A673 (cell line): Measurements from ENCODE around the gene KRTAP19-8. TPM values are rescaled to one million over a fixed set of nuclear protein-coding genes. Genes with fewer than 3 reads are reported as not detected.

Experiments
- BruUV-seq: library from RNA; stranded (reverse); fragments of 400-500 nt; replicated peaks from 2 replicates; lab custom pipeline; 2021; lab: Mats Ljungman, UMichigan
- CTCF ChIA-PET: fragments of 300-600 bp; sonication (Branson Sonifier 250); formaldehyde crosslinking; loops from one replicate; lab custom pipeline; 2022; ENCODE audit warnings: antibody characterized with exemption; lab: Charles Lee
- POLR2A ChIA-PET: fragments of 300-600 bp; sonication (Branson Sonifier 250); formaldehyde crosslinking; loops from one replicate; lab custom pipeline; 2022; ENCODE audit warnings: antibody characterized with exemption; ENCODE audit not compliant: low non-redundant PET; lab: Charles Lee
- DNase-seq: peaks from one replicate; pipeline ENCODE4 v3.0.0-alpha.2; 2015; ENCODE audit warnings: low spot score
- H3K27ac ChIP-seq: fragments of 200-600 bp; sonication (generic); 2 replicates; pipeline ENCODE4 v1.5.1; 2016; ENCODE audit warnings: mixed run types, low read depth, mild to moderate bottlenecking, mixed read lengths, antibody characterized with exemption, low read length; ENCODE audit not compliant: poor library complexity, severe bottlenecking
- H3K27me3 ChIP-seq: fragments of 200-600 bp; sonication (generic); replicated peaks from 2 replicates; pipeline ENCODE4 v1.6.1; 2017; ENCODE audit warnings: mixed run types, low read depth, mild to moderate bottlenecking, mixed read lengths, antibody characterized with exemption, low read length; ENCODE audit not compliant: insufficient read depth, poor library complexity
- H3K36me3 ChIP-seq: fragments of 200-600 bp; sonication (generic); 2 replicates; pipeline ENCODE4 v1.6.1; 2016; ENCODE audit warnings: mixed run types, mild to moderate bottlenecking, mixed read lengths, antibody characterized with exemption, low read length; ENCODE audit not compliant: insufficient read depth, poor library complexity, severe bottlenecking
- H3K4me1 ChIP-seq: fragments of 200-600 bp; sonication (generic); 2 replicates; pipeline ENCODE4 v1.6.1; 2017; ENCODE audit warnings: mixed run types, mild to moderate bottlenecking, mixed read lengths, antibody characterized with exemption, low read length; ENCODE audit not compliant: insufficient read depth, poor library complexity, severe bottlenecking
- H3K4me3 ChIP-seq: fragments of 200-600 bp; sonication (generic); 2 replicates; pipeline ENCODE4 v1.5.1; 2016; ENCODE audit warnings: low read depth, mixed run types, mild to moderate bottlenecking, mixed read lengths, low read length; ENCODE audit not compliant: poor library complexity, severe bottlenecking
- H3K9me3 ChIP-seq: fragments of 200-600 bp; sonication (generic); 2 replicates; pipeline ENCODE4 v1.6.1; 2016; ENCODE audit warnings: mixed run types, low read depth, mild to moderate bottlenecking, mixed read lengths, antibody characterized with exemption, low read length; ENCODE audit not compliant: poor library complexity, severe bottlenecking
- CTCF ChIP-seq: fragments of 300-800, 200-600 bp; sonication (generic); conservative IDR thresholded peaks from 2 replicates; pipeline ENCODE4 v1.5.1; 2017; ENCODE audit warnings: low read depth, mild to moderate bottlenecking, antibody characterized with exemption, low read length, moderate library complexity, mixed read lengths
- EZH2 ChIP-seq: fragments of 200-600 bp; sonication (generic); IDR thresholded peaks from 2 replicates; pipeline ENCODE4 v1.6.1; 2017; ENCODE audit warnings: borderline replicate concordance, low read depth, mild to moderate bottlenecking, mixed read lengths, antibody characterized with exemption, low read length; ENCODE audit not compliant: poor library complexity, severe bottlenecking
- intact Hi-C: fragments of 100-400 bp; cut with micrococcal nuclease; formaldehyde crosslinking; loops from one replicate; pipeline ENCODE4 v1.10.0; 2022; ENCODE audit not compliant: unreplicated experiment
- total RNA-seq: library from RNA; stranded (reverse); gene quantifications from 2 replicates; pipeline ENCODE4 v1.2.3, GENCODE V29; 2021

The KRTAP19-8 gene
- total RNA-seq, 1 experiment from 2014 or later = not detected

GRCh38 chr21:31045841-31046240 is 7.6 kb upstream of the KRTAP19-8 start:
- intact Hi-C loops = no loop called here
- no TSS peak for BruUV-seq
- no peak for DNase-seq

GRCh38 chr21:31043471-31043870 is 5.2 kb upstream of the KRTAP19-8 start:
- no peak for DNase-seq

More at GRCh38 chr21:31045841-31046240, 7.6 kb upstream of the KRTAP19-8 start:
- H3K4me1 ChIP-seq = no peaks in the 10 kb centered on the region
- H3K27ac ChIP-seq = no peak overlapping the region
- POLR2A ChIA-PET = no interaction called here
- no peaks in the 10 kb centered on the region for H3K27me3 ChIP-seq
- TF ChIP-seq EZH2 = no peak
- no peak for TF ChIP-seq CTCF
- no peaks in the 10 kb centered on the region for H3K36me3 ChIP-seq
- H3K9me3 ChIP-seq = no peaks in the 10 kb centered on the region
- CTCF ChIA-PET = no interaction called here
- no peak overlapping the region for H3K4me3 ChIP-seq

GRCh38 chr21:31042080-31042464 is 3.8 kb upstream of the KRTAP19-8 start:
- CTCF ChIA-PET = no interaction called here
- H3K4me3 ChIP-seq = no peak overlapping the region
- TF ChIP-seq CTCF = no peak
- intact Hi-C loops = no loop called here
- no peaks in the 10 kb centered on the region for H3K36me3 ChIP-seq
- H3K27ac ChIP-seq = no peak overlapping the region
- H3K4me1 ChIP-seq = no peaks in the 10 kb centered on the region
- H3K9me3 ChIP-seq = no peaks in the 10 kb centered on the region
- no peak for DNase-seq
- no peaks in the 10 kb centered on the region for H3K27me3 ChIP-seq
- BruUV-seq = no TSS peak
- POLR2A ChIA-PET = no interaction called here

More at GRCh38 chr21:31043471-31043870, 5.2 kb upstream of the KRTAP19-8 start:
- no peaks in the 10 kb centered on the region for H3K36me3 ChIP-seq
- no peaks in the 10 kb centered on the region for H3K27me3 ChIP-seq
- H3K4me1 ChIP-seq = no peaks in the 10 kb centered on the region
- TF ChIP-seq CTCF = no peak
- TF ChIP-seq EZH2 = no peak
- intact Hi-C loops = no loop called here
- ChIA-PET CTCF (interaction anchor here (0.6 kb wide), 1 partner anchor 36 kb away, joined by 3 read pairs; no protein-coding TSS in a partner anchor), POLR2A (no interaction called here)
- no peak overlapping the region for H3K4me3 ChIP-seq
- BruUV-seq = no TSS peak
- no peak overlapping the region for H3K27ac ChIP-seq
- H3K9me3 ChIP-seq = no peaks in the 10 kb centered on the region
